Measurements from ENCODE around the gene IGFN1. TPM values are rescaled to one million over a fixed set of nuclear protein-coding genes. Genes with fewer than 3 reads are reported as not detected.
"Not testable (repeated sequence)": the region's sequence is repeated elsewhere in the genome, so short reads cannot be mapped to it uniquely, and the experiment has no call there.

The IGFN1 gene
- polyA plus RNA-seq, 12 donors, result 1.1 to 6.1 (median 1.9) TPM; not detected in 1

DNA sequence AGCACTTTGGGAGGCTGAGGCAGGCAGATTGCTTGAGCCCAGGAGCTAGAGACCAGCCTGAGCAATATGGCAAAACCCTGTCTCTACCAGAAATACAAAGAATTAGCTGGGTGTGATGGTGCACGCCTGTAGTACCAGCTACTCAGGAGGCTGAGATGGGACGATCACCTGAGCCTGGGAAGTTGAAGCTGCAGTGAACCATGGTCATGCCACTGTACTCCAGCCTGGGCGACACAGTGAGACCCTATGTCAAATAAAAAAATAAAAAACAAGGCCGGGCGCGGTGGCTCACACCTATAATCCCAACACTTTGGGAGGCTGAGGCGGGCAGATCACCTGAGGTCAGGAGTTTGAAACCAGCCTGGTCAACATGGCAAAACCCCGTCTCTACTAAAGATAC, 27.6 kb upstream of the IGFN1 start:
- DNase-seq, result not testable (repeated sequence)

DNA sequence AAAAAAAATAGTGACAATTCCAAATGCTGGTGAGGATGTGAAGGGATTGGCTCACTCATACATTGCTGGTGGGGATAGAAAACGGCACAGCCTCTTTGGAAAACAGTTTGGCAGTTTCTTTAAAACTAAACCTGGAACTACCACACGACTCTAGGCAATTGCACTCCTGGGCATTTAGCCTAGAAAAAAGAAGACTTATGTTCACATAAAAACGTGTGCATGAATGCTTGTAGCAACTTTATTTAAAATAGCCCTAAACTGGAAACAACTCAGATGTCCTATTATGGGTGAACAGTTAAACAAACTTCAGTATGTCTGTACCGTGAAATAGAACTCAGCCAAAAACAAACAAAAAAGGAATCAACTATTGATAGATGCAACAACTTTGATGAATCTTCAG, 26.9 kb upstream of the IGFN1 start:
- DNase-seq, result no peak

DNA sequence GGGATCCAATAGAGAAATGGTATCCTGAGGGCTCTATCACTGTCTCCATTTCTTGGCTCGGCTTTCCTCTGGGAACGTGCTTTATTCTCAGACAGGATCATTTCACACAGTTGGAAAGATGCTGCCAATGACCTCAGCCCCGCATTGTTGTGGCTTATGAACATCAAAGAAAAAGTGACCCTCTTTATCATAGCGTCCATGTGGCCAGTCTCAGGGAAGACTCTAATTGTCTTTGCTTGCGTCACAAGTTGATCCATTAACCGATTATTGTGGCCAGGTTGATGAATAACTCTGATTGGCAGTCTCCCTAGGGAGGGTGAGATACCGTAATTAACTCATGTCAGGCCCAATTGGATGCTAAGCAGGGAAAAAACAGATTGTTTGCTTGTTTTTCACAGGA, 26.0 kb upstream of the IGFN1 start:
- no peak for DNase-seq

DNA sequence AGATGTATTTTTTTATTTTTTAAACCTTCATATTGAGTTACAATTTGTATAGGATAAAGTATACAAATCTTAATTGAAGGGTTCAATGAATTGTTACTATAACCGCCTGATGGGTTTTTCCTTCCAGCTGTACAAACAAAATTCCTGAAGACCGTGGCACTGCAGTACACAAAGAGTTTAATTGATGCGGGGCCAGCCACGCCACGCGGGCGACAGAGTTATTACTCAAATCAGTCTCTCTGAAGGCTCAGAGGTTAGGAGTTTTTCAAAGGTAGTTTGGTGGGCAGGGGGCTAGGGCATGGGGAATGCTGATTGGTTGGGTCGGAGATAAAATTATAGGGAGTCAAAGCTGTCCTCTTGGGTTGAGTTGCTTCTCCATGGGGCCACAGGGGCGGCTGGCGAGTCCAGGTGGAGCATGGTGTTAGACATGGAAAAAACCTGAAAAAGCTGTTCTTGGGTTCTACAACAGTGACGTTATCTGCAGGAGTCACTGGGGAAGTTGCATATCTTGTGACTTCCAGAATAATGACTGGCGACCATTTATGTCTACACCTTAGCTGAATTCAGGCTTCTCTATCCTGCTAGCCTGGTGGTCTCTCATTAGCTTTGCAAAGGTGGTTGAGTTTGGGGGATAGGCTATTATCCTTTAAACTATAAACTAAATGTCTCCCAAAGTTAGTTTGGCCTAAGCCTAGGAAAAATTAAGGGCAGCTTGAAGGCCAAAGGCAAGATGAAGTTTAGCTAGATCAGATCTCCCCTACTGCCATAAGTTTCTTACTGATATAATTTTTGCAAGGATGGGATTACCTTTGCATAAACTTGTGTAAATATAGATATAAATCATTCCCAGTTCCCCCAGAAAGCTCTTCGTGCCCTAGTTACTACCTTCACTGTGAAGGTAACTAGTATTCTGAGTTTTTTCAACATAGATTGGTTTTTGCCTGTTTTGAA, 23.3 kb upstream of the IGFN1 start:
- no peak for DNase-seq

GRCh38 chr1:201169203-201169602, 21.4 kb upstream of the IGFN1 start:
- no peak for DNase-seq

GRCh38 chr1:201169971-201170532, 20.6 kb upstream of the IGFN1 start:
- no peak for DNase-seq

GRCh38 chr1:201170533-201171062, 20.0 kb upstream of the IGFN1 start:
- peak; percentile 93 for DNase-seq

GRCh38 chr1:201171063-201172036, 19.3 kb upstream of the IGFN1 start:
- DNase-seq, result no peak

- DNase-seq, result no peak
These were observed 18.3 kb upstream of the IGFN1 start for GRCh38 chr1:201172326-201172725.

- no peak for DNase-seq
These were observed 17.5 kb upstream of the IGFN1 start for GRCh38 chr1:201172999-201173610.

DNA sequence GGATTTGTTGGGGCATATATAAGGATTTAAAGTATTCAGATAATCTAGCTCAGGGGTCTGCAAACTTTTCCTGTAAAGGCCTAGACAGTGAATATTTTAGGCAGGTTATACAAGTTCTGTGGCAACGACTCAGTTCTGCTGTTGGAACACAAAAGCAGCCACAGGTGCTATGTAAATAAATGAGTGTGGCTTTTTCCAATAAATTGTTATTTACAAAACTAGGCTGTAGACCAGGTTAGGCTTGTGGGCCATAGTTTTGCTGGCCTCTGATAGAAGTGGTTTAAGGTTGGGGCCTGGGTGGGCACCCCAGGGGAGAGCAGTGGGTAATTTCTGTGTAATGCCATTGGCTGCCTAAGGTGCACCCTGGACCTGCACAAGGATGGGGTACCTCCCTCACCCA, 16.9 kb upstream of the IGFN1 start:
- DNase-seq, result no peak

GRCh38 chr1:201175820-201176500, 14.7 kb upstream of the IGFN1 start:
- no peak for DNase-seq

DNA sequence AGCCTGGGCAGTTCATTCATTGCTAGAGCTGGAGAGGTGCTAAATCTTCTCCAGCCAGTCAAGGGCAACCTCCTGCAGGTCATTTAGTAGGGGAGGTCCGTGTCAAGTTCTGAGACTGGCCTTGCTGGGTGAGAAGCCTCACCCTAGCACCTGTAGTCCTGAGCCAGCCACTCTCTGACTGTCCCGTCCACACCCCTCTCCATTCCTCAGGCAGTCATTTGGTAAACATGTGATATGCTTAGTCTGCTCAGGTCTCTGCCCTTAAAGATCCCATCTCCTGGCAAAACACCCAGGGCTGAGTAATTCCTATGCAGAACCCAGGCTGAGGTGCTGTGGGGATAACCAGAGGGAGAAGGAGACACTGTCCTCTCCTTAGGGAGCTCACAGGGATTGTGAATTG, 13.7 kb upstream of the IGFN1 start:
- DNase-seq, result no peak

DNA sequence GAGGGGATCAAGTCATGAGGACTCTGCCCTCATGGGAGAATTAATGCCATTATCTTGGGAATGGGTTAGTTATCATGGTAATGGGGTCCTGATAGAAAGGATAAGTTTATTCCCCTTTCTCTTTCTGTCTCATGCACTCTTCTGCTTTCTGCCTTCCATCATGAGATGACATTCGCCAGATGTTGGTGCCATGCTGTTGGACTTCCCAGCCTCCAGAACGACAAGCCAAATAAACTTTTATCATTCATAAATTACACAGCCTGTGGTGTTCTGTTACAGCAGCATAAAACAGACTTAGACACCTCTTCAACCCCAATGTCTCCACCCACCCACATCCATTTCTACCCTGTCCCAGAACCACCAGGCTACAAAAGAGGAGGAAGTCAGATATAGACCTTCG, 11.9 kb upstream of the IGFN1 start:
- DNase-seq, result no peak

DNA sequence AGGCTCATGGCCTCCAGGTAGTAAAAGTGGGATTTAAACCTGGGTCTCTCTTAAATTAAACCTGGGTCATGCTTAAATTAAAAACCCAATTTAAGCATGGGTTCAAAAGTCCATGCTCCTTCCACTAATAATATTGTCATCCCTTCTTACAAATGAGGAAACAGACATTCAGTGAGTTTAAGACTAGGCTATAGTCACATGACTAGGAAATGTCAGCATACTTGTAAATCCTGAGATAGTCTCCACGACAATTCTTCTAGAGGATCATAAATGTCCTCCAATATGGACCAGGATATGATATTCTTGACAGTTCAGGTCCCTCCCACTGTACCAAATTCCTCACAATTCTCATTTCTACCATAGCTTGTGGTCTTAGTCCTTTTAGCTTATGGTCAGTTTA, 10.5 kb upstream of the IGFN1 start:
- DNase-seq, result no peak

GRCh38 chr1:201180901-201181300, 9.7 kb upstream of the IGFN1 start:
- DNase-seq, result no peak

DNA sequence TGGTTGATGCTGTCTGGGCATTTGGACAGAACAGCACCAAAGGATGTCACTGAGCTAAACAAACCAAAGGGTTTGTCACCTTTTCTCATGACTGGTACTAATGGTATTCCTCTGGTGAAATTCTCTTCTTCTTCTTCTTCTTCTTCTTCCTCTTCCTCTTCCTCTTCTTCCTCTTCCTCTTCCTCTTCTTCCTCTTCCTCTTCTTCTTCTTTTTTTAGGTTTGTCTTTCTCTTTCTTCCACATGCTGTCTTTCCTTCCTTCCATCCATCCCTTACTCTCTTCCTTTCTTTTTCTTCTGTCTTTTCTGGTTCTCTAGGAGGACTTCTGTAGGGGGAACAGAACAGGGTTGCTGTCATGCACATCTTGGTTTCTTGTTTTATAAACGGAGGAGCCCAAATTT, 9.3 kb upstream of the IGFN1 start:
- no peak for DNase-seq

DNA sequence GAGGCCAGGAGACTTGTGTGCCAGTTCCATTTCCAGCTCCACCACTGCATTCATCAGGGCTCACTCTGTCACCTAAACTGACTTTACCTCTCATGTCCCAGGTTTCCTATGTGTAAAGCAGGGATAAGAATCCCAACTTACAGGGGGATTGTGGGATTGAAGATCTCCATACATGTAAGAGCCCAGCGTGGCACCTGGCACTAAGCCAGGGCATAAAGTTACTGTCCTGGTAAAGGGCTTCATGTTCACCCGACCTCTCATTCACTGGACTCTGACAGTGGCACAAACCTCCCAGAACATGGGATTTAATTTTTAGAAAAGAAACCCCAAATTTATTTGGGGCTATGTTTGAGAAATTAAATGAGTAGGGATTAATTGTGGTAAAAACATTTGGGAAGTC, 8.9 kb upstream of the IGFN1 start:
- no peak for DNase-seq

- no peak for DNase-seq
These were observed 7.4 kb upstream of the IGFN1 start for GRCh38 chr1:201183209-201183608.

- DNase-seq, result no peak
These were observed 6.9 kb upstream of the IGFN1 start for GRCh38 chr1:201183753-201184152.

Measured in muscle of arm (tissue), 12 donors.